H1 (cell line): Measurements from ENCODE around the gene ZNF581. TPM values are rescaled to one million over a fixed set of nuclear protein-coding genes. Genes with fewer than 3 reads are reported as not detected.
A peak's percentile ranks its signal among the peaks of the same experiment; 100 is the strongest.

Experiments
- CTCF ChIA-PET: fragments of 300-600 bp; sonication (Branson Sonifier 250); formaldehyde crosslinking; loops from one replicate; lab custom pipeline; 2021; ENCODE audit not compliant: partially characterized antibody; lab: Charles Lee
- POLR2A ChIA-PET: fragments of 300-600 bp; sonication (Branson Sonifier 250); formaldehyde crosslinking; loops from one replicate; lab custom pipeline; 2021; ENCODE audit warnings: inconsistent platforms; ENCODE audit not compliant: partially characterized antibody; lab: Charles Lee
- DNase-seq, 2 experiments: peaks; one replicate each; pipeline versions ENCODE4 v3.0.0 to v3.0.0-alpha.2; 2010 to 2022; ENCODE audit warnings: low spot score in 2 of 2, low read depth in 1 of 2, mixed read lengths in 1 of 2
- FAIRE-seq: peaks from 2 replicates; lab custom pipeline; 2011; peaks lifted over from hg19 to GRCh38; lab: Jason Lieb, UNC
- H2AFZ ChIP-seq: 2 replicates; pipeline ENCODE4 v1.8.1; 2012; ENCODE audit warnings: low read length, inconsistent platforms
- H2AK5ac ChIP-seq: 2 replicates; pipeline ENCODE4 v1.6.1; 2013; ENCODE audit warnings: low read depth, low read length
- H2BK120ac ChIP-seq: replicated peaks from 2 replicates; pipeline ENCODE3; 2013; ENCODE audit warnings: low read depth, low read length, inconsistent platforms
- H2BK12ac ChIP-seq: 2 replicates; pipeline ENCODE4 v1.6.1; 2013; ENCODE audit warnings: low read depth, low read length
- H2BK15ac ChIP-seq: 2 replicates; pipeline ENCODE4 v1.6.1; 2013; ENCODE audit warnings: low read length
- H2BK20ac ChIP-seq: 2 replicates; pipeline ENCODE4 v1.6.1; 2013; ENCODE audit warnings: low read length
- H2BK5ac ChIP-seq: 2 replicates; pipeline ENCODE4 v1.6.1; 2013; ENCODE audit warnings: low read depth, low read length
- H3K14ac ChIP-seq: 2 replicates; pipeline ENCODE4 v1.6.1; 2013; ENCODE audit warnings: inconsistent platforms; ENCODE audit not compliant: insufficient read length
- H3K18ac ChIP-seq: 2 replicates; pipeline ENCODE4 v1.6.1; 2013; ENCODE audit warnings: low read length; ENCODE audit errors: extremely low read depth
- H3K23ac ChIP-seq: 2 replicates; pipeline ENCODE4 v1.6.1; 2013; ENCODE audit warnings: inconsistent platforms; ENCODE audit not compliant: insufficient read length
- H3K23me2 ChIP-seq: 2 replicates; pipeline ENCODE4 v1.6.1; 2013; ENCODE audit warnings: low read depth, low read length
- H3K27ac ChIP-seq: 2 replicates; pipeline ENCODE4 v1.6.1; 2011; ENCODE audit warnings: low read depth, low read length, inconsistent platforms
- H3K27me3 ChIP-seq, 4 experiments: replicated peaks in 1 of 4; 1 replicate in 1 of 4; 2 replicates in 3 of 4; pipeline versions ENCODE4 v1.6.1 to v1.8.1; 2011 to 2013; ENCODE audit warnings: low read length in 3 of 4, mild to moderate bottlenecking in 3 of 4, inconsistent platforms in 2 of 4, mixed read lengths in 2 of 4, moderate library complexity in 1 of 4; ENCODE audit not compliant: control insufficient read depth in 3 of 4, insufficient read depth in 3 of 4; ENCODE audit errors: extremely low read depth in 1 of 4
- H3K36me3 ChIP-seq, 4 experiments: 2 replicates each; pipeline versions ENCODE4 v1.6.1 to v1.8.1; 2011 to 2013; ENCODE audit warnings: mild to moderate bottlenecking in 4 of 4, low read length in 3 of 4, moderate library complexity in 2 of 4, control low read depth in 1 of 4, inconsistent platforms in 1 of 4; ENCODE audit not compliant: insufficient read depth in 4 of 4, control insufficient read depth in 2 of 4
- H3K4ac ChIP-seq: replicated peaks from 2 replicates; pipeline ENCODE3; 2013; ENCODE audit warnings: low read length, low read depth, mixed read lengths, inconsistent platforms; ENCODE audit not compliant: insufficient read length
- H3K4me1 ChIP-seq, 4 experiments: replicated peaks in 1 of 4; 1 replicate in 1 of 4; 2 replicates in 3 of 4; pipeline versions ENCODE4 v1.6.1 to v1.8.1; 2011 to 2013; ENCODE audit warnings: low read length in 3 of 4, inconsistent platforms in 2 of 4, mixed read lengths in 1 of 4; ENCODE audit not compliant: insufficient read depth in 4 of 4, control insufficient read depth in 3 of 4
- H3K4me2 ChIP-seq, 2 experiments: 2 replicates each; pipeline versions ENCODE4 v1.6.1 to v1.8.1; 2011 to 2013; ENCODE audit warnings: low read depth in 2 of 2, low read length in 2 of 2, control low read depth in 1 of 2, inconsistent platforms in 1 of 2, mild to moderate bottlenecking in 1 of 2; ENCODE audit not compliant: insufficient read depth in 1 of 2
- H3K4me3 ChIP-seq, 4 experiments: fragments of 200-600, 300-600 bp in 1 of 4; sonication (generic), shearing (Covaris generic), sonication (Bioruptor Twin) in 1 of 4; 2 replicates each; pipeline versions ENCODE4 v1.5.1 to v1.8.1; 2011 to 2016; ENCODE audit warnings: low read length in 4 of 4, low read depth in 3 of 4, control low read depth in 2 of 4, inconsistent platforms in 2 of 4, mild to moderate bottlenecking in 2 of 4, mixed read lengths in 1 of 4, moderate library complexity in 1 of 4; ENCODE audit not compliant: insufficient read depth in 2 of 4; ENCODE audit errors: extremely low read depth in 1 of 4
- H3K56ac ChIP-seq: replicated peaks from 2 replicates; pipeline ENCODE3; 2013; ENCODE audit warnings: low read depth, mild to moderate bottlenecking, mixed read lengths, low read length, inconsistent platforms; ENCODE audit not compliant: insufficient read length
- H3K79me1 ChIP-seq: 2 replicates; pipeline ENCODE4 v1.6.1; 2013; ENCODE audit warnings: low read depth, low read length, control low read depth
- H3K79me2 ChIP-seq, 2 experiments: 2 replicates each; pipeline versions ENCODE4 v1.6.1 to v1.8.1; 2012 to 2013; ENCODE audit warnings: low read length in 2 of 2, mild to moderate bottlenecking in 2 of 2, inconsistent platforms in 1 of 2; ENCODE audit not compliant: insufficient read depth in 2 of 2, control insufficient read depth in 1 of 2
- H3K9ac ChIP-seq, 4 experiments: replicated peaks in 1 of 4; 1 replicate in 1 of 4; 2 replicates in 3 of 4; pipeline versions ENCODE4 v1.6.1 to v1.8.1; 2011 to 2013; ENCODE audit warnings: low read depth in 3 of 4, low read length in 3 of 4, control low read depth in 2 of 4, mild to moderate bottlenecking in 2 of 4, moderate library complexity in 2 of 4, inconsistent platforms in 1 of 4; ENCODE audit errors: extremely low read depth in 1 of 4
- H3K9me3 ChIP-seq, 2 experiments: 2 replicates each; pipeline versions ENCODE4 v1.6.1 to v1.8.1; 2012 to 2013; ENCODE audit warnings: mild to moderate bottlenecking in 2 of 2, moderate library complexity in 2 of 2, control low read depth in 1 of 2, inconsistent platforms in 1 of 2, low read depth in 1 of 2, low read length in 1 of 2, mixed read lengths in 1 of 2; ENCODE audit not compliant: insufficient read depth in 2 of 2
- H4K20me1 ChIP-seq, 2 experiments: replicated peaks in 1 of 2; 2 replicates each; pipeline versions ENCODE3 to v1.8.1; 2011 to 2013; ENCODE audit warnings: inconsistent platforms in 2 of 2, low read length in 2 of 2, mild to moderate bottlenecking in 1 of 2; ENCODE audit not compliant: insufficient read depth in 2 of 2, control insufficient read depth in 1 of 2
- H4K5ac ChIP-seq: 2 replicates; pipeline ENCODE4 v1.6.1; 2013; ENCODE audit warnings: low read length, low read depth, mixed read lengths, inconsistent platforms; ENCODE audit not compliant: insufficient read length
- H4K8ac ChIP-seq: 2 replicates; pipeline ENCODE4 v1.8.0; 2013; ENCODE audit warnings: mild to moderate bottlenecking, moderate library complexity, low read length, inconsistent platforms; ENCODE audit not compliant: insufficient read depth; ENCODE audit errors: extremely low read depth
- H4K91ac ChIP-seq: replicated peaks from 2 replicates; pipeline ENCODE3; 2013; ENCODE audit warnings: low read length, mixed read lengths, inconsistent platforms; ENCODE audit not compliant: insufficient read length
- MAX ChIP-seq: IDR thresholded peaks from 2 replicates; pipeline ENCODE4 v1.6.1; 2012; ENCODE audit warnings: inconsistent platforms
- PHF8 ChIP-seq: fragments of 200-600 bp; sonication (generic); conservative IDR thresholded peaks from 2 replicates; pipeline ENCODE4 v1.7.1; 2012; ENCODE audit warnings: low read depth, mild to moderate bottlenecking, inconsistent platforms, low read length, moderate library complexity
- RBBP5 ChIP-seq: IDR thresholded peaks from 2 replicates; pipeline ENCODE4 v1.7.1; 2012; ENCODE audit warnings: low read depth, mild to moderate bottlenecking, inconsistent platforms, low read length, moderate library complexity, borderline replicate concordance
- WGBS, 2 experiments: shearing (Covaris generic) in 1 of 2; methylation state at CpG; one replicate each; pipeline versions ENCODE4 v1.1.6 to v1.1.7; 2013 to 2015; ENCODE audit warnings: low lambda C conversion rate in 2 of 2, mixed read lengths in 2 of 2, inconsistent platforms in 1 of 2, low coverage in 1 of 2, missing lambda C conversion rate in 1 of 2; ENCODE audit not compliant: insufficient replicate concordance in 2 of 2, insufficient coverage in 1 of 2, insufficient read length in 1 of 2; ENCODE audit errors: extremely low coverage in 1 of 2, missing lambda C conversion rate in 1 of 2; 5-methylcytosine and 5-hydroxymethylcytosine counted together
- polyA plus RNA-seq, 7 experiments: library from polyadenylated mRNA; depleted of rRNA in 3 of 7; stranded (reverse) in 5 of 7; unstranded in 2 of 7; fragments of >200 nt in 5 of 7; fragments of 200-250 nt in 2 of 7; gene quantifications; 1 replicate in 5 of 7; 2 replicates in 1 of 7; 4 replicates in 1 of 7; pipeline versions ENCODE4 v1.2.1 to v1.2.3, GENCODE V29; 2011 to 2013; ENCODE audit warnings: missing spikeins in 2 of 7, mixed read lengths in 2 of 7
- total RNA-seq: library from RNA; stranded (reverse); fragmentation: NEBNext Ultra II Directional; extraction: Animal tissue kit (Norgen Biotek cat#: 25700); gene quantifications from 2 replicates; pipeline ENCODE4 v1.2.1, GENCODE V29; 2021

Gene ZNF581
- total and polyA plus RNA-seq, 2 of the 8 experiments (the other 6 are each of a cell fraction or from before 2014, with no cell fraction given), result 73.0 to 76.1 TPM

- H3K56ac ChIP-seq, result peak overlapping the region; percentile 90
- H4K20me1 ChIP-seq, result peaks cover 0 to 7% of the 10 kb centered on the region in 2 experiments
- H3K9ac ChIP-seq, result peak overlapping the region; percentile 52 to 88 (median 75)
- H2BK15ac ChIP-seq, result no peak overlapping the region
- H2BK12ac ChIP-seq, result no peak overlapping the region
- H3K4ac ChIP-seq, result peak overlapping the region; percentile 91
- no peak overlapping the region for H2AFZ ChIP-seq
- peaks cover 0 to 22% (median 12%) of the 10 kb centered on the region in 4 experiments; a peak in 6 of 7 replicates for H3K4me1 ChIP-seq
- peaks cover 36% of the 10 kb centered on the region for H3K23me2 ChIP-seq
- no peak overlapping the region for H3K14ac ChIP-seq
- POLR2A ChIA-PET, result interaction anchor here (1.0 to 9.2 kb wide), 3 partner anchors 9 to 22 kb away, joined by 3 to 96 read pairs (median 3); no protein-coding TSS in a partner anchor
- no peak overlapping the region for H3K23ac ChIP-seq
- no peaks in the 10 kb centered on the region; a peak in 1 of 4 replicates for H3K9me3 ChIP-seq
- H3K79me1 ChIP-seq, result peaks cover 11% of the 10 kb centered on the region
- H2BK120ac ChIP-seq, result peak overlapping the region; percentile 13
- WGBS, 2 experiments, result 3% methylated on average over 8 of the region's 15 CpGs; no CpG with 5 or more reads in 1 of the 2 experiments
- H2AK5ac ChIP-seq, result no peak overlapping the region
- TF ChIP-seq MAX (0 out of 2 replicates have a peak, but pooled peaks have one; percentile 30), PHF8 (0 out of 2 replicates have a peak, but pooled peaks have one; percentile 18), RBBP5 (no peak)
- TF ChIP-seq, all 59 proteins: peak for 2
- H2BK5ac ChIP-seq, result 0 out of 2 replicates have a peak overlapping the region, but pooled peaks have one; percentile 35
- DNase-seq (no peak), FAIRE-seq (no peak)
- H3K4me2 ChIP-seq, result peak overlapping the region; percentile 90 to 99
- no peak overlapping the region for H2BK20ac ChIP-seq
- no peaks in the 10 kb centered on the region for H3K27me3 ChIP-seq
- peaks cover 4 to 21% of the 10 kb centered on the region in 2 experiments; a peak in 3 of 4 replicates for H3K79me2 ChIP-seq
- H3K27ac ChIP-seq, result peak overlapping the region; percentile 48
- CTCF ChIA-PET, result interaction anchor here (4.0 to 6.9 kb wide), 2 partner anchors 9 to 12 kb away, joined by 18 to 56 read pairs; no protein-coding TSS in a partner anchor
- H3K18ac ChIP-seq, result peak overlapping the region; percentile 48; the same call in 1 of the 2 replicates
- peak overlapping the region; percentile 74 to 98 (median 88) for H3K4me3 ChIP-seq
- H4K91ac ChIP-seq, result no peak overlapping the region
- H4K8ac ChIP-seq, result peak overlapping the region; percentile 57
- H3K36me3 ChIP-seq, result peaks cover 7 to 13% (median 10%) of the 10 kb centered on the region in 4 experiments
- H4K5ac ChIP-seq, result no peak overlapping the region
These were observed 383 bp downstream of the ZNF581 start for GRCh38 chr19:55643887-55644176.
